ENCODE measurements around the gene PDHX.

PDHX gene

DNA sequence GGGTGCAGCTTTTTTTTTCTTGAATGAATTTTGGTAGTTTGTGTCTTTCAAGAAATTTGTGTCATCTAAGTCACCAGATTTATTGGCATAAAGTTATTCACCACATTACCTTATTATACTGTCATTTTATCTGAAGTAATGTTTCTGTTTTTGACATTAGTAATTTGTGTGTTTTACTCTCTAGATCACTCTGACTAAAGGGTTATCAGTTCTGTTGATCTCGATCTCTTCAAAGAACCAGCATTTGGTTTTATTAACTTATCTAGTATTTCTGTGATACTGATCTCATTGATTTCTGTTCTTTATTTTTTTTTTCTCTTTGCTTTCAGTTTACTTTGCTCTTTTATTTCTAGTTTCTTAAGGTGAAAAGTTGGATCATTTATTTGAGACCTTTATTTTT lies 55.5 kb downstream of the PDHX start:
- Histone ChIP-seq H3K27me3 (ENCODE audit: insufficient read depth, low read length) (no peaks in the 10 kb centered on the region), H3K4me3 (ENCODE audit: low read length) (no peak overlapping the region), H3K4me1 (ENCODE audit: insufficient read depth, low read length) (no peaks in the 10 kb centered on the region), H3K9me3 (ENCODE audit: low read length) (peaks cover 2% of the 10 kb centered on the region), H3K36me3 (ENCODE audit: insufficient read depth, low read length) (peaks cover 56% of the 10 kb centered on the region), H2AFZ (ENCODE audit: low read depth, low read length) (no peak overlapping the region)

DNA sequence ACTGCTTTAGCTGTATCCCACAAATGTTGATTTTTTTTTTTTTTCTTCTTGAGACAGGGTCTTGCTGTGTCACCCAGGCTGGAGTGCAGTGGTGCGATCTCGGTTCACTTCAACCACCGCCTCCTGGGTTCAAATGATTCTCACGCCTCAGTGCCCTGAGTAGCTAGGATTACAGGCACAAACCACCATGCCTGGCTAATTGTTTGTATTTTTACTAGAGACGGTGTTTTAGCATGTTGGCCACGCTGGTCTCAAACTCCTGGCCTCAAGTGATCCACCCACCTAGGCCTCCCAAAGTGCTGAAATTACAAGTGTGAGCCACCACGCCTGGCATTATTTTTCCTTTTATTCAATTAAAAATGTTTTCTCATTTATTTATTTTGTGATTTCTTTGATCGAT lies 55.9 kb downstream of the PDHX start:
- H3K4me3 ChIP-seq (ENCODE audit: low read length): no peak overlapping the region
- no peaks in the 10 kb centered on the region for H3K4me1 ChIP-seq (ENCODE audit: insufficient read depth, low read length)
- peaks cover 57% of the 10 kb centered on the region for H3K36me3 ChIP-seq (ENCODE audit: insufficient read depth, low read length)
- no peak overlapping the region for H2AFZ ChIP-seq (ENCODE audit: low read depth, low read length)
- no peaks in the 10 kb centered on the region for H3K27me3 ChIP-seq (ENCODE audit: insufficient read depth, low read length)
- peaks cover 2% of the 10 kb centered on the region for H3K9me3 ChIP-seq (ENCODE audit: low read length)

- H3K9me3 ChIP-seq (ENCODE audit: low read length): peaks cover 2% of the 10 kb centered on the region
Measured at GRCh38 chr11:34972892-34973291, 56.5 kb downstream of the PDHX start.

GRCh38 chr11:34975482-34975881 lies 59.1 kb downstream of the PDHX start:
- Histone ChIP-seq H3K4me3 (ENCODE audit: low read length) (no peak overlapping the region), H2AFZ (ENCODE audit: low read depth, low read length) (no peak overlapping the region), H3K36me3 (ENCODE audit: insufficient read depth, low read length) (peaks cover 49% of the 10 kb centered on the region), H3K27me3 (ENCODE audit: insufficient read depth, low read length) (no peaks in the 10 kb centered on the region), H3K4me1 (ENCODE audit: insufficient read depth, low read length) (no peaks in the 10 kb centered on the region), H3K9me3 (ENCODE audit: low read length) (peaks cover 3% of the 10 kb centered on the region)

More at GRCh38 chr11:34972892-34973291, 56.5 kb downstream of the PDHX start:
- H2AFZ ChIP-seq (ENCODE audit: low read depth, low read length): no peak overlapping the region
- peaks cover 54% of the 10 kb centered on the region for H3K36me3 ChIP-seq (ENCODE audit: insufficient read depth, low read length)
- no peaks in the 10 kb centered on the region for H3K4me1 ChIP-seq (ENCODE audit: insufficient read depth, low read length)
- H3K27me3 ChIP-seq (ENCODE audit: insufficient read depth, low read length): no peaks in the 10 kb centered on the region
- no peak overlapping the region for H3K4me3 ChIP-seq (ENCODE audit: low read length)

GRCh38 chr11:34976496-34977088 lies 60.2 kb downstream of the PDHX start:
- H3K4me1 ChIP-seq (ENCODE audit: insufficient read depth, low read length): no peaks in the 10 kb centered on the region
- H2AFZ ChIP-seq (ENCODE audit: low read depth, low read length): no peak overlapping the region
- H3K9me3 ChIP-seq (ENCODE audit: low read length): peaks cover 4% of the 10 kb centered on the region
- H3K4me3 ChIP-seq (ENCODE audit: low read length): no peak overlapping the region
- H3K36me3 ChIP-seq (ENCODE audit: insufficient read depth, low read length): peaks cover 42% of the 10 kb centered on the region
- H3K27me3 ChIP-seq (ENCODE audit: insufficient read depth, low read length): no peaks in the 10 kb centered on the region

GRCh38 chr11:34977089-34977912 lies 60.9 kb downstream of the PDHX start:
- no peaks in the 10 kb centered on the region for H3K4me1 ChIP-seq (ENCODE audit: insufficient read depth, low read length)
- H3K9me3 ChIP-seq (ENCODE audit: low read length): peaks cover 4% of the 10 kb centered on the region
- H3K4me3 ChIP-seq (ENCODE audit: low read length): no peak overlapping the region
- H2AFZ ChIP-seq (ENCODE audit: low read depth, low read length): no peak overlapping the region
- no peaks in the 10 kb centered on the region for H3K27me3 ChIP-seq (ENCODE audit: insufficient read depth, low read length)
- H3K36me3 ChIP-seq (ENCODE audit: insufficient read depth, low read length): peaks cover 37% of the 10 kb centered on the region

DNA sequence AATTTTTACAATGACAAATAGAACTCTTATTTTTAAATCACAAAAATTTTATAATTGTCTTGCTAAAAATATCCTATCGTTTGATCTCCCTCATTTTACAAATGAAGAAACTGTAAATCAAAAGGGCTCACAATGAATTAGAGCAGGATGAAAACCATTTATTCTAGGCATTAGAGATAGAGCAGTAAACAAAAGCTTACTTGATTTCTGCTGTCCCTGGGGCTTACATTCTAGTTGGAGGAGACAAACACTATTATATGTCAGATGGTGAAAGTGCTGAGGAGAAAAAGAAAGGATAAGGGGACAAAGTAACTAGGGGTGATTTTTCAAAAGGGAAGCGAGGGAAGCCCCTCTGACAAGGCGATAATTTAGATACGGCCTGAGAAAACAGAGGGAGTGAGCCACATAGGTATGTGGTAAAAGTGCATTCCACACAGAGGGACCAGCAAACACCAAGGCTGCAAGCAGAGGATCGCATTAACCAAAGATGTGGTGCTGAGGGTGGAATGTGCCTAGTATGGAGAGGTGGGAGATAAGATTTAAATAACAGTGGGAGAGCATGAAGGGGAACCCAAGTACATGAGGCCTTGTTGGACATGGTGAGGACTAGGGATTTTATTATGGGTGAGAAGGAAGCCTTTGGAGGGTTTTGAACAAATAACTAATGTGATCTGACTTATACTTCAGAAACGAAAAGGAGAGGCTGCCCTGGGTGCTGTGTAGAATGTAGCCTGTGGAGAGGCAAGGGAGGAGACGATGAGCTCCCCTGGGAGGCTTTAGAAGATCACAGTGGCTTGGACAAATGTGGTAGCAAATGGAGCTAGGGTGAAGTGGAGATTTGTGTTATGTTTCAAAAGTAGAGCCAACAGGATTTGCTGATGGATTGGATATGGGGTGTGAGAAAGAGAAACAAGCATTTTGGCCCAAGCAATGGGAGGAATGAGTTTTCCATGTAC lies 62.1 kb downstream of the PDHX start:
- H3K36me3 ChIP-seq (ENCODE audit: insufficient read depth, low read length): peaks cover 30% of the 10 kb centered on the region
- H3K27me3 ChIP-seq (ENCODE audit: insufficient read depth, low read length): no peaks in the 10 kb centered on the region
- peaks cover 2% of the 10 kb centered on the region for H3K9me3 ChIP-seq (ENCODE audit: low read length)
- H2AFZ ChIP-seq (ENCODE audit: low read depth, low read length): no peak overlapping the region
- H3K4me3 ChIP-seq (ENCODE audit: low read length): no peak overlapping the region
- H3K4me1 ChIP-seq (ENCODE audit: insufficient read depth, low read length): no peaks in the 10 kb centered on the region

DNA sequence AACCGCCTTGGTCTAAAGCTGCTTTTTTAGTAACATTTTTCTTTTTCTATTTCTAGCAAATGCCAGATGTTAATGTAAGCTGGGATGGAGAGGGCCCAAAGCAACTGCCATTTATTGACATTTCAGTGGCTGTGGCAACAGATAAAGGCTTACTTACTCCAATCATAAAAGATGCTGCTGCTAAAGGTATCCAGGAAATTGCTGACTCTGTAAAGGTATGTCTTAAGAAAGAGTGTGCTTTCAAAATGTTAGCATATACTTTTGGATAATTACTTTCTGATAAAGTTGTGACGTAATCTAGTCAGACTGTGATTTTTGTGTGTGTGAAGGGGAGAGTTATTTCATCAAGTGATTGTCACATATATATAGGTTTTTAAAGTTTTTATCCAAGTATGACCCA lies 68.1 kb downstream of the PDHX start:
- H3K4me1 ChIP-seq (ENCODE audit: insufficient read depth, low read length): no peaks in the 10 kb centered on the region
- H3K4me3 ChIP-seq (ENCODE audit: low read length): no peak overlapping the region
- peaks cover 8% of the 10 kb centered on the region for H3K9me3 ChIP-seq (ENCODE audit: low read length)
- no peaks in the 10 kb centered on the region for H3K27me3 ChIP-seq (ENCODE audit: insufficient read depth, low read length)
- peaks cover 41% of the 10 kb centered on the region for H3K36me3 ChIP-seq (ENCODE audit: insufficient read depth, low read length)
- no peak overlapping the region for H2AFZ ChIP-seq (ENCODE audit: low read depth, low read length)

DNA sequence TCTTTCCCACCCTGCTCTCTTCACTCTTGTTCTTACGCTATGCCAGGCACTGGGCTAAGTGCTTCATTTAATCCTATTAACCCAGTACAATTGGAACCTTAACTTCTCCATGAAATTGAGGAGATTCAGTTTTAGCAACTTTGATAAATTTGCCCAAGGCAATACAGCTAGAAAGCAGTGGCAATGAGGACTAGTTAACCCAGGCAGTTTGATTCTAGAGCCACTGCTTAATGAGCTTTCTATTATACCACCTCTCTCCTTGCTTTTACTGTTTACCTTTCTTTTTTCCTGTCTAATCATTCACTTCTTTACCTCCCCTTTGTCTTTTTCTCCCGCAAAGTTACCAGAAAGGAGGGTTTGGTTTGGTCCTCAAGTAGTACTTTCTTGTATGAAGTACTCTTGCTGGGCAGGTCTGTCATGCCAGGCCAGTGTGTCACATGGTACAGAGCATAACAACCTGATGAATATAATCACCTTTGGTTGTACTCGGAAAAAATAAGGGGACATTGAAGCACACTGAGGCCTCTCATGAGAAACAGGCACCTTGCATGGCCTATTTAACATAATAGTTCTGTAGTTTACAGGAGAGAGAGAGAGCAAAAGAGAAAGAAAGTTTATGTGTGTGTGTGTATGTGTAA lies 70.6 kb downstream of the PDHX start:
- peaks cover 6% of the 10 kb centered on the region for H3K9me3 ChIP-seq (ENCODE audit: low read length)
- no peaks in the 10 kb centered on the region for H3K27me3 ChIP-seq (ENCODE audit: insufficient read depth, low read length)
- peaks cover 37% of the 10 kb centered on the region for H3K36me3 ChIP-seq (ENCODE audit: insufficient read depth, low read length)
- no peak overlapping the region for H2AFZ ChIP-seq (ENCODE audit: low read depth, low read length)
- no peak overlapping the region for H3K4me3 ChIP-seq (ENCODE audit: low read length)
- no peaks in the 10 kb centered on the region for H3K4me1 ChIP-seq (ENCODE audit: insufficient read depth, low read length)

DNA sequence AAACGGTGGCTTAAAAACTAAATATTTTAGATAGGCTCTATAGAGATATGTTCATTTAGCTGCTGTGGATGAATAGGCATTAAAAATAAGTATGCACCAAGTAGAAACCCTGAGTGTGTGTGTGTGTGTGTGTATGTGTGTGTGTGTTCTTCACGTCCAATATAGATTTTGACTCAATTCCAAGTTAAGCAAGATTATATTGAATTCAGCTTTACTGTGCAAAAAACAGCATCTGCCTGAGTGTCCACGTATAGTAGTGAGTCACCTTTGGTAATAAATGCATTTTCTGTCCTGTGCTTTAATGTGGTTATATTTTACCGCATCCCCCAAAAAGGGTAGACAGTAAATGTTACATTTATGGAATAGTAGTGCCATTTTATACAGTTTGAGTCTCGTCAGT lies 71.2 kb downstream of the PDHX start:
- H3K9me3 ChIP-seq (ENCODE audit: low read length): peaks cover 6% of the 10 kb centered on the region
- H3K27me3 ChIP-seq (ENCODE audit: insufficient read depth, low read length): no peaks in the 10 kb centered on the region

GRCh38 chr11:34988294-34989255 lies 72.2 kb downstream of the PDHX start:
- peaks cover 46% of the 10 kb centered on the region for H3K36me3 ChIP-seq (ENCODE audit: insufficient read depth, low read length)

More for the DNA sequence above, 71.2 kb downstream of the PDHX start:
- no peak overlapping the region for H2AFZ ChIP-seq (ENCODE audit: low read depth, low read length)
- H3K4me1 ChIP-seq (ENCODE audit: insufficient read depth, low read length): no peaks in the 10 kb centered on the region
- H3K4me3 ChIP-seq (ENCODE audit: low read length): no peak overlapping the region
- H3K36me3 ChIP-seq (ENCODE audit: insufficient read depth, low read length): peaks cover 39% of the 10 kb centered on the region

GRCh38 chr11:34990916-34991315 lies 74.5 kb downstream of the PDHX start:
- Histone ChIP-seq H2AFZ (ENCODE audit: low read depth, low read length) (no peak overlapping the region), H3K27me3 (ENCODE audit: insufficient read depth, low read length) (no peaks in the 10 kb centered on the region), H3K9me3 (ENCODE audit: low read length) (no peaks in the 10 kb centered on the region), H3K4me3 (ENCODE audit: low read length) (no peak overlapping the region), H3K36me3 (ENCODE audit: insufficient read depth, low read length) (peaks cover 33% of the 10 kb centered on the region), H3K4me1 (ENCODE audit: insufficient read depth, low read length) (no peaks in the 10 kb centered on the region)

More at GRCh38 chr11:34988294-34989255, 72.2 kb downstream of the PDHX start:
- no peak overlapping the region for H2AFZ ChIP-seq (ENCODE audit: low read depth, low read length)
- no peaks in the 10 kb centered on the region for H3K4me1 ChIP-seq (ENCODE audit: insufficient read depth, low read length)
- H3K27me3 ChIP-seq (ENCODE audit: insufficient read depth, low read length): no peaks in the 10 kb centered on the region
- H3K9me3 ChIP-seq (ENCODE audit: low read length): peaks cover 6% of the 10 kb centered on the region
- H3K4me3 ChIP-seq (ENCODE audit: low read length): no peak overlapping the region

Measured in neuron (in vitro differentiated cells).